Dedifferentiated amniotic fluid mesenchymal stem cell (primary cell): ENCODE data around the gene POU6F2.

Experiments used
- DNase-seq: peaks from one replicate; pipeline ENCODE4 v3.0.0-alpha.2; 2016; ENCODE audit errors: extremely low spot score

The POU6F2 gene

GRCh38 chr7:39069896-39070881 lies 92.5 kb downstream of the POU6F2 start:
- no peak for DNase-seq

- DNase-seq, result no peak
These were observed 93.4 kb downstream of the POU6F2 start for GRCh38 chr7:39071116-39071515.

DNA sequence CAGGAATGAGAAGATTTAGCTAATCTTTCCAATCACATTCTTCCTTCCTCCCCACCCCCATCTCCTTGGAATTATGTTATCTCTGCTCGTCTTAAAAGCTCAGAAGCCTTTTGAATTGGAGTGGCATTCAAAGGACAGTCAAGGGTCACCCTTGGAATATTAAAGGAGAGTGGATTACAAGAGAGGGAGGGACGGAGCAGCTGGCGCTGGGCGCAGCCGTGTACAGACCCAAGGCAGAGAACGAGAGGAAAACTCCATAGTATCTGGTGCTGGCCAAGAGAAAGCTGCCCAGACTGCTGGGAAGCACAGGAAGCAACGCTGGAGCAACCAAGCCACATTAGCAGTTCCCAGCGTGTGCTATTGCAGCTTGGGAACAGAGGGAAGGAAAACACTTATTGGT lies 95.7 kb downstream of the POU6F2 start:
- no peak for DNase-seq

GRCh38 chr7:39075210-39075609 lies 97.5 kb downstream of the POU6F2 start:
- DNase-seq, result no peak

- DNase-seq, result no peak
These were observed 106.1 kb downstream of the POU6F2 start for GRCh38 chr7:39083781-39084180.

DNA sequence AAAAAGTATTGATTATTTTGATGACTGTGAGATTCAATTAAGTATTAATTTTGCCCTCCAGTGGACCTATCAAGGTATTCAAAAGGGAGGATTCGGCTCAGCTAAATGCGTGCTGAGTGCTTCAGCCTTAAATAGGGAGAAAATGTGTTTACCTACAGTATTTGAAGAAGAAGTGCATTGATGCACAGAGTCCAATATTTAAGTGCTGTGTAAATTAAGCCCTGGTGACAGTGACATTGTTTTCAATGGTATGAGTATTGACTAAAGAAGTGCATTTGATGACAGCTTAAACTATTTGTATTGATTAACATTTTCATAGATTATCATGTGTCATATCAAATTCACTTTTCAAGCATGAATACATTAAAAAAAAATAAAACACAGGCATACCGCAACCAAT lies 106.6 kb downstream of the POU6F2 start:
- no peak for DNase-seq

DNA sequence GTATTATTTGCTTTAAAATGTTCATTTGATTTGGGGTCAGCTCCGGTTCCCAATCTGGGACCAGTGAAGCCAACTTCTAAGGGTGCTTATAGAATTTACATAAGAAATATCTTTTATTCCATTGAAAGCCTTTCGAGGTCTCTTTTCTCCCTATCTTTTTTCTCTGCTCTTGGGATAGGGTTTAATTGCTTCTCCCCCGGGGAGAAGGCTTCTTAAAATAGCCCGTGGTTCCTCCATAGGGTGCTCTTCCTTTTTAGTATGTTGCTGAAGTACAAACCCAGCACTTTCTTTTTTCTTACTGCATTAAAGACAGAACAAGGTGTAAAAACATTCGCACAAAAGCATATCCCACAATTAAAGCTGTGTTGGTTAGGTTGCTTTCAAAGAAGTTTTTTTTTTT lies 107.5 kb downstream of the POU6F2 start:
- DNase-seq, result no peak

GRCh38 chr7:39085590-39086049 lies 107.9 kb downstream of the POU6F2 start:
- no peak for DNase-seq

DNA sequence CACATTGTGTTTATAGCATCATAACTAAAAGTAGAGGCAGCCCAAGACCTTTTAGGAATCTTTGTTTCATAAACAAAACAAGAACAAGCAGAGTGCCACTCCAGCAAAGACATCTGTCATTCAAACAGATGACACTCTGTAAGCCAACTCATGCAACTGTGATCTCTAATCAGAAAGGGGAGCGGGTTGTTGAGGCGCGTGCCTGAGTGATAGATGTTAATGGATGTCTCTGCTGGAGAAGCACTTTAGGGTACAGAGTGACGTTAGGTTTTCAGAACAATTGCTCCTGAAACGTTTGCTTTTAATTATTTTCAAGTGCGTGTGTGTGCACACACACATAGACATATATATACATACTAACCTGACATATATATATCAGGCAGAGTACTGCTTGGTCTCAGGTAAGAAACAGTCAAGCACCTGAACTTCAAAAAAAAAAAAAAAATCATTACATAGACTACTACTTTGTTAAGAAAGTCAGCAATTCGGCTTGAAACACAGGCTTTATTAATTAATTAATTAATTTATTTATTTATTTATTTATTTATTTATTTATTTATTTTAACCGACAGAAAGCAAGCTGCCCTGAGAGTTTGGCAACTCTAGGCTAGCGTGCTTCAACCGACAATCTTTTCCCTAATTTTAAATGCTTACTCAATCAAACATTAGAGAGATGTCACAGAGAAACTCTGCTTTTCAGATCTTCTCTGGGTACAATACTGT lies 109.1 kb downstream of the POU6F2 start:
- no peak for DNase-seq

GRCh38 chr7:39088730-39089593 lies 111.3 kb downstream of the POU6F2 start:
- no peak for DNase-seq

DNA sequence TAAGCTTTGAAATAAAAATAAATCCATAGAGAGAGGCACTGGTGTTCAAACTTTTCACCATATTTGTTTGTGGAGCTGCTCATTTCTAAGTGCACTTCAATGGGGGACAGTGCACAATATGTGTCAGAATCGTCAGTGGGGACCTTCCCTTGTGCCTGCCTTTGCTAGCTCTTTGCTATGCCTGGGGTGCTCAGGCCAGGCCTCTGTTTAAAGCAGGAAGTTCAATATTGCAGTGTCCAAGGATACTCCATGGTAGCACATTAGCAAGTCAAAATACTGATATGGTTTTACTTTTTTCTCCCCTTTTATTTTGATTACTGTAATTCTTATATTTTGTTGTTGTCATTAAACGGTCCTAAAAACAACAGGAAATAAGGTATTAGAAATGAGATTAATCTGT lies 113.4 kb downstream of the POU6F2 start:
- DNase-seq, result no peak

- no peak for DNase-seq
These were observed 114.1 kb downstream of the POU6F2 start for GRCh38 chr7:39091774-39092173.

GRCh38 chr7:39094731-39095130 lies 117.0 kb downstream of the POU6F2 start:
- no peak for DNase-seq

DNA sequence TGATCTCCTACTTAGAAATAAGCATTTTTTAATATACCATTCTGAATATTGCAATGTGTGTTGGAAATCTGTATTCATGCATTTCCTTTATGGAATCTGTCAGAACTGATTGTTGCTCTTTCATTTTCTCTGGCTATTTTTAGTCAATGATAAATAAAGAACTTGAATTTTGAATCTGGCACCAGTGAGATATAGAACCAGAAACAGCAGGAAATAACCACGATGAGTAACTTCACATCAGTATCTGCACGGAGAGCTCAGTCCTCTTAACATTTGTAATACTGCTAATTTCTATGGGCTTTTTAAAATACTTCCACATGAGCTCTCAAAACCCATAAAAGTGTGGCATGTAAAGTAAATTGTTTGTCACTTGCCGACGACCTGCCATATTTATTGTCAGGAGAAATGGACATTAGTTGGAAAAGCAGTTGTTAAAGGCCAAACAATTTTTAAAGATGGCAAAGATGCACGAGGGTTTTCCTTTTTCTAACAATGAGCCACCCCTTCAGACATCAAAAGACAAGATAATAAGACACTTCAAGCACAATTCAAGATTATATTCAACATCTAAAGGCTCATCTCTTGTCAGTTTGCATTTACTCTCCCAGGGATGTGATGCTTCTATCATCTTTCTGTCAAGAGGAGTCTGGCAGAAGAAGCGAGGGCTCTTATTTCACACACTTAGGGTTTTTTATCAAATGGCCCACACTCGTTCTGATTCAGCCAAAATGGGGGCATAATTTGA lies 118.3 kb downstream of the POU6F2 start:
- DNase-seq, result no peak

- DNase-seq, result no peak
These were observed 120.8 kb downstream of the POU6F2 start for GRCh38 chr7:39098506-39098905.

GRCh38 chr7:39099146-39099545 lies 121.4 kb downstream of the POU6F2 start:
- DNase-seq, result no peak

DNA sequence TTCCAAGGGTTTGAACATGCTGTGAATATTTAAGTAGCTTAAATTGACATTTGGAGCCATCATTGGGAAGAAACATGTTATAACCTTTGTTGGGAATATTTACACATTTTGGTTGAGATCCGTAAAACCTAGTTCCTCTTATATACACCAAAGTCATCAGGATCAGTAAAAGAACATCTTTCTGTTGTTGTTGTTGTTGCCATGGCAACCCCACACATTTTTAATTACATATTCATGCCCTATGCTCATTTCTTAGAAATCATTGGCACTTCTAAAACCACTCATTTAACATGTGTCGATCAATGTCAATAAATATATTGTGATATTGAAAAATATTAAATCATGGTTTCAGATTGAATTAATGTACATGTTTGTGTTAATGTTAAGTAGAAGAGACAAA lies 122.6 kb downstream of the POU6F2 start:
- no peak for DNase-seq

GRCh38 chr7:39102234-39102633 lies 124.5 kb downstream of the POU6F2 start:
- DNase-seq, result no peak

DNA sequence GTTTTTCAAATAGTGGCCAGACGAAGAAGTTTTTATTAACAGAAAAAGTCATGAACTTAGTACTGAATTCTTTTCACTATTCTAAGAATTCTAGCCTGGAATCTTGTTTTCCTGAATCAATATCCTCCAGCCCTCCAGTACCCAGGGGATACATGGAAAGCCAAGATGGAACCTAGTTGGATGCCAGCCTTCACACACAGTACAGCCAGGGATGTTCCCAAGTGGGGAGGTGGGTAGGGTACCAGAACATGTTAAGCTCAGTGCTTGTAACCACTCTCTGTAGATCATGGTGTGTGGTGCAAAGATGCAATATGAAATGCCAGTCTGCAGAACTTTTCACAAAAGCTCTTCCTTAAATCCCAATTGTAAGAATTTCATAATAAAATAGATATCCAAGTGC lies 128.0 kb downstream of the POU6F2 start:
- no peak for DNase-seq

- no peak for DNase-seq
These were observed 148.1 kb downstream of the POU6F2 start for GRCh38 chr7:39125846-39126245.

- DNase-seq, result no peak
These were observed 149.3 kb downstream of the POU6F2 start for GRCh38 chr7:39127058-39127457.
